ENCODE results near the gene NPEPPS.

Gene NPEPPS

DNA sequence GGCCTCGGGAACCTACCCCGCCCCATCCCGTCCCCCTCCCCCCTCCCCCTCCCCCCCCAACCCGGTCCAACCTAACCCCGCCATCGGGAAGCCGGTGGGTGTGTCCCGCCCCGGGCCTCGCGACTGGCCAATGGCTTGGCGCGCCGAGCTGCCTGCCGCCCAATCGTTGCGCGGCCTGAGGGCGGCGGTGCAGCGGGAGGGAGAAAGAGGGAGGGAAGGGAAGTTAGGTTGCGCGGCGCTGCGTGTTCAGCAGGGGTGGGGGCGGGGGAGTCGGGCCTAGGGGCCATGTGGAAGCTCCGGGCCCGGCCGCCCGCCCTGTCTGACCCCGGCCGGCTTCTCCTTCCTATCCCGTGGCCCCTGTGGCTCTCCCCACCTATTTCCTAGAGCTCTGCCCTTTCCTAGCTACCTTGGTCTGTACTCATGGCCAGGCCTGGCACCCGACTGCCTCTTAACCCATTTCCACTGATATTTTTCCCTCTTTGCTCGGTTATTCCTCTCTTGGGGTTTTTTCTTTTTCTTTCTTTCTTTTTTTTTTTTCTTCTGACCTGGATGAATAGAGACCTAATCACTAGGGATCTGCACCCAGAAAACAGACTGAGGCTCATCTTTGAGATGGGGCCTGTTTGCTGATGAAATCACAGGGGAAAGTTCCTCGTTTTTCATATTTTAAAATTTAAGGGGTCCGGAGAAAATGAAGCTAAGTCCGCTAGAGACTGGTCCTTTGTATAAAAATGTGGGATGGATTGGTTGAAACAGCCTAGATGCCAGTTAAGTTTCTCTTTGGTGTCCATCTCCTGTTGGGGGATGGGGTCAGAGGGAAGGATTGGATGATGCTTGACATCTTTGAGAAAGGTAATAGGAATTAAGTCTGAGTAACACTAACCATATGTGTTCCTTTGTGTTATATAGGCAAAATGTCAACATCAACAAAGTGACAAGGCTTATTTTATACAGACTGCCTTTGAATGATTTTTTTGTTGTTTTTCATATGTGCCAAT lies 119.9 kb downstream of the NPEPPS start:
- peak overlapping the region; percentile 91 for H3K4me2 ChIP-seq
- H3K9me3 ChIP-seq: no peaks in the 10 kb centered on the region
- H4K20me1 ChIP-seq: peaks cover 51% of the 10 kb centered on the region
- peaks cover 43% of the 10 kb centered on the region for H3K36me3 ChIP-seq
- H3K9ac ChIP-seq: peak overlapping the region; percentile 94
- H3K27me3 ChIP-seq: no peaks in the 10 kb centered on the region
- peak overlapping the region; percentile 80 for H3K4me3 ChIP-seq
- no peak for TF ChIP-seq Cebpa-rat (IDR thresholded peaks at IDR 0.05)
- H3K27ac ChIP-seq: peak overlapping the region; percentile 92
- peaks cover 51% of the 10 kb centered on the region for H3K4me1 ChIP-seq

GRCh38 chr17:47651704-47652103 lies 120.8 kb downstream of the NPEPPS start:
- H3K9me3 ChIP-seq: no peaks in the 10 kb centered on the region
- H3K27me3 ChIP-seq: no peaks in the 10 kb centered on the region
- H3K36me3 ChIP-seq: peaks cover 52% of the 10 kb centered on the region
- H3K4me2 ChIP-seq: peak overlapping the region; percentile 91
- no peak for TF ChIP-seq Cebpa-rat (IDR thresholded peaks at IDR 0.05)
- peak overlapping the region; percentile 94; the same call in 1 of the 2 replicates for H3K9ac ChIP-seq
- peak overlapping the region; percentile 80 for H3K4me3 ChIP-seq
- H4K20me1 ChIP-seq: peaks cover 60% of the 10 kb centered on the region
- H3K4me1 ChIP-seq: peaks cover 51% of the 10 kb centered on the region
- H3K27ac ChIP-seq: no peak overlapping the region

- Histone ChIP-seq H4K20me1 (peaks cover 68% of the 10 kb centered on the region), H3K4me2 (peak overlapping the region; percentile 91), H3K36me3 (peaks cover 61% of the 10 kb centered on the region), H3K4me1 (peaks cover 54% of the 10 kb centered on the region), H3K27me3 (no peaks in the 10 kb centered on the region), H3K4me3 (no peak overlapping the region), H3K9ac (0 out of 2 replicates have a peak overlapping the region, but pooled peaks have one; percentile 94), H3K9me3 (no peaks in the 10 kb centered on the region), H3K27ac (no peak overlapping the region)
- no peak for TF ChIP-seq Cebpa-rat (IDR thresholded peaks at IDR 0.05)
Measured at GRCh38 chr17:47652570-47652969, 121.7 kb downstream of the NPEPPS start.

- H3K4me3 ChIP-seq: no peak overlapping the region
Measured at GRCh38 chr17:47653442-47653841, 122.5 kb downstream of the NPEPPS start.

GRCh38 chr17:47654991-47655390 lies 124.1 kb downstream of the NPEPPS start:
- no peaks in the 10 kb centered on the region for H3K9me3 ChIP-seq
- no peak overlapping the region for H3K4me2 ChIP-seq
- H3K4me1 ChIP-seq: peaks cover 66% of the 10 kb centered on the region
- H3K36me3 ChIP-seq: peaks cover 83% of the 10 kb centered on the region
- no peaks in the 10 kb centered on the region for H3K27me3 ChIP-seq
- H4K20me1 ChIP-seq: peaks cover 93% of the 10 kb centered on the region
- H3K9ac ChIP-seq: no peak overlapping the region
- no peak overlapping the region for H3K4me3 ChIP-seq
- no peak for TF ChIP-seq Cebpa-rat (IDR thresholded peaks at IDR 0.05)
- no peak overlapping the region for H3K27ac ChIP-seq

More at GRCh38 chr17:47653442-47653841, 122.5 kb downstream of the NPEPPS start:
- Histone ChIP-seq H3K4me1 (peaks cover 56% of the 10 kb centered on the region), H4K20me1 (peaks cover 77% of the 10 kb centered on the region), H3K4me2 (peak overlapping the region; percentile 91), H3K36me3 (peaks cover 69% of the 10 kb centered on the region), H3K9me3 (no peaks in the 10 kb centered on the region), H3K27me3 (no peaks in the 10 kb centered on the region), H3K27ac (no peak overlapping the region), H3K9ac (no peak overlapping the region)
- no peak for TF ChIP-seq Cebpa-rat (IDR thresholded peaks at IDR 0.05)

DNA sequence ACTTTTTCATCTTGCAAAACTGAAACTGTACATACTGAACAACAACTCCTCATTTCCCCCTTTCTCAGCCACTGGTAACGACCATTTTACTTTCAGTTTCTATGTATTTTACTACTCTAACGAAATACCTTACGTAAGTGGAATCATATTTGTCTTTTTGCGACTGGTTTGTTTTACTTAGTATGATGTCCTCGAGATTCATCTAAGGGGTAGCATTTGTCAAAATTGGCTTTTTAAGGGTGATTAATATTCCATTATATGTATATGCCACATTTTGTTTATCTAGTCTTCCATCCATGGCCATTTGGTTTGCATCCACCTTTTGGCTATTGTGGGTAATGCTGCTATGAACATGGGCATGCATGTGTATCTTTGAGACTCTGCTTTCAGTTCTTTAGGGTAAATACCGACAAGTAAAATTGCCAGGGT lies 129.2 kb downstream of the NPEPPS start:
- peak overlapping the region; percentile 48; the same call in 1 of the 2 replicates for H3K27ac ChIP-seq
- peaks cover 98% of the 10 kb centered on the region for H3K36me3 ChIP-seq
- no peaks in the 10 kb centered on the region for H3K27me3 ChIP-seq
- no peaks in the 10 kb centered on the region for H3K9me3 ChIP-seq
- TF ChIP-seq Cebpa-rat (IDR thresholded peaks at IDR 0.05): no peak
- H3K4me2 ChIP-seq: peak overlapping the region; percentile 64
- peaks cover 91% of the 10 kb centered on the region for H4K20me1 ChIP-seq
- no peak overlapping the region for H3K9ac ChIP-seq
- peaks cover 49% of the 10 kb centered on the region for H3K4me1 ChIP-seq
- H3K4me3 ChIP-seq: peak overlapping the region; percentile 35; the same call in 1 of the 2 replicates

DNA sequence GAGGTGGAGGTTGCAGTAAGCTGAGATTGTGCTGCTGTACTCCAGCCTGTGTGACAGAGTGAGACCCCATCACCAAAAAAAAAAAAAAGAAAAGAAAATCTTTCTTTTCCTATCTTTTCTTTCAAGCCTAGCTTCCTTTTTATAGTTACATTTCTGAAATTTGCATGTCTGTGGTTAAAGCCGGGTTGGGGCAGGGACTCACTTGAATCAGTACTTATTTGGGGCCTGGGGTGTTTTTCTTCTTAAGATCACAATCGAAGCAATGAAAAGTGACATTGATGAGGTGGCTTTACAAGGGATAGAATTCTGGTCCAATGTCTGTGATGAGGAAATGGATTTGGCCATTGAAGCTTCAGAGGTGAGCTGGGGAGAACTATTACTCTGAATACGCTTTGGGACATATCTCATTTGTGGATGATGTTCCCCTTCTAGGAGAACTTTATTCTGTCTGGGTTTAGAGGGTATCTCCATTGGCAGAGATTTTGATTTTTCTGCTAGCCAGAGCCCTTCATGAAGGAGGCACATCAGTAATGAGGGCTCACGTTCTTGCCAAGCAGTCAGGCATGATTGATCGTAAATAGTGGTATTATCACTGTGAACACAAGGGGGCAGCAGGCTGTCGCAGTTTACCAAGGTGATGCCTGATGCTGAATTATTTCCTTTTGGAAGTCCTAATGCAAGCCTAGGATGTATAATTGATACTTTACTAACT lies 133.2 kb downstream of the NPEPPS start:
- Histone ChIP-seq H3K27ac (no peak overlapping the region), H4K20me1 (peaks cover 88% of the 10 kb centered on the region), H3K4me3 (no peak overlapping the region), H3K9me3 (no peaks in the 10 kb centered on the region), H3K9ac (0 out of 2 replicates have a peak overlapping the region, but pooled peaks have one; percentile 11), H3K4me2 (peak overlapping the region; percentile 57), H3K4me1 (peaks cover 31% of the 10 kb centered on the region), H3K27me3 (no peaks in the 10 kb centered on the region), H3K36me3 (peaks cover 96% of the 10 kb centered on the region)
- no peak for TF ChIP-seq Cebpa-rat (IDR thresholded peaks at IDR 0.05)

DNA sequence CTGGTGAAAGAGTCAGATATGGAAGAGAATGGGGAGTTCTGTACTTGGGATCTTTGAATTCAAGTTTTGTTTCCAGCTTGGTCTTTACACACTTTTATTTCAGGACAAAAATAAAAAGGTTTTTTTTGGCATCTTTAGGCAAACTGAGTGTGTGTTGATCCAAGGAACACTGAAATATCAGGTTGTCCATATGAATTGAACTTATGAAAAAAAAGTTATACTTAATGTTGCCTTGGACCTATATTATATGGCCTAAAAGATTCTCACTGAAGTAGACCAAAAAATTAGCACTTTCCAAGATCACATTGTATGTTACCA lies 133.7 kb downstream of the NPEPPS start:
- no peak for TF ChIP-seq Cebpa-rat (IDR thresholded peaks at IDR 0.05)
- H4K20me1 ChIP-seq: peaks cover 88% of the 10 kb centered on the region
- no peak overlapping the region for H3K4me3 ChIP-seq
- H3K4me1 ChIP-seq: peaks cover 25% of the 10 kb centered on the region
- H3K27ac ChIP-seq: no peak overlapping the region
- H3K4me2 ChIP-seq: no peak overlapping the region
- H3K27me3 ChIP-seq: no peaks in the 10 kb centered on the region
- peaks cover 96% of the 10 kb centered on the region for H3K36me3 ChIP-seq
- no peaks in the 10 kb centered on the region for H3K9me3 ChIP-seq
- H3K9ac ChIP-seq: no peak overlapping the region

- Histone ChIP-seq H3K27me3 (no peaks in the 10 kb centered on the region), H3K4me3 (no peak overlapping the region), H3K4me1 (peaks cover 16% of the 10 kb centered on the region), H3K9me3 (no peaks in the 10 kb centered on the region), H4K20me1 (peaks cover 89% of the 10 kb centered on the region), H3K36me3 (peaks cover 98% of the 10 kb centered on the region), H3K9ac (no peak overlapping the region), H3K27ac (no peak overlapping the region), H3K4me2 (no peak overlapping the region)
- no peak for TF ChIP-seq Cebpa-rat (IDR thresholded peaks at IDR 0.05)
Measured at GRCh38 chr17:47665655-47666054, 134.7 kb downstream of the NPEPPS start.

All from BLaER1 (cell line).